ENCODE measurements around the gene HIBCH. TPM values are rescaled to one million over a fixed set of nuclear protein-coding genes. Genes with fewer than 3 reads are reported as not detected.

Gene HIBCH
- total RNA-seq: 15.1 and 15.5 TPM in 2 replicates

GRCh38 chr2:190319555-190320498, at the start of gene HIBCH:
Gene HIBCH (minus strand): TSS chr2:190319826. CDS start chr2:190319750, 76 bp downstream.

GRCh38 chr2:190343536-190344275, 24.1 kb upstream of the HIBCH start, which contains the start of gene INPP1:
Gene INPP1 (plus strand): TSS chr2:190343589. CDS start chr2:190360103, 16,514 bp downstream.

Other genes starting within 250 kb of the HIBCH start
- 8.7 and 15.3 TPM in 2 replicates for gene INPP1, start 23.8 kb upstream of the HIBCH start, total RNA-seq
- gene MFSD6, start 88.5 kb upstream of the HIBCH start, total RNA-seq: 22.4 and 23.8 TPM in 2 replicates
- 3.1 and 5.8 TPM in 2 replicates for gene NEMP2, start 214.9 kb upstream of the HIBCH start, total RNA-seq